CD4-positive, alpha-beta T cell treated with Interleukin-17A for 4 hours (primary cell): ENCODE results near the gene CRAMP1.

Experiments used
- DNase-seq: peaks from one replicate; pipeline ENCODE4 v3.0.0-alpha.2; 2020; ENCODE audit warnings: mixed read lengths

The CRAMP1 gene

GRCh38 chr16:1597154-1597553 is 15.0 kb upstream of the CRAMP1 start:
- no peak for DNase-seq

GRCh38 chr16:1601031-1601430 is 11.1 kb upstream of the CRAMP1 start:
- no peak for DNase-seq

- no peak for DNase-seq
These were observed 10.7 kb upstream of the CRAMP1 start for GRCh38 chr16:1601489-1601888.

GRCh38 chr16:1602285-1602684 is 9.9 kb upstream of the CRAMP1 start:
- DNase-seq, result no peak

- DNase-seq, result no peak
These were observed 5.4 kb upstream of the CRAMP1 start for GRCh38 chr16:1606774-1607173.

GRCh38 chr16:1607971-1608370 is 4.2 kb upstream of the CRAMP1 start:
- no peak for DNase-seq

- DNase-seq, result peak; percentile 92
These were observed 1.9 kb upstream of the CRAMP1 start for GRCh38 chr16:1610071-1610898.

GRCh38 chr16:1610899-1611632 is 1.1 kb upstream of the CRAMP1 start:
- peak; percentile 8 for DNase-seq

- peak; percentile 11 for DNase-seq
These were observed 1.1 kb downstream of the CRAMP1 start for GRCh38 chr16:1613211-1613622.

GRCh38 chr16:1613728-1614455 is 1.7 kb downstream of the CRAMP1 start:
- DNase-seq, result peak; percentile 6

- DNase-seq, result peak; percentile 30
These were observed 2.4 kb downstream of the CRAMP1 start for GRCh38 chr16:1614456-1615102.

GRCh38 chr16:1615761-1616160 is 3.6 kb downstream of the CRAMP1 start:
- no peak for DNase-seq

- no peak for DNase-seq
These were observed 7.8 kb downstream of the CRAMP1 start for GRCh38 chr16:1619976-1620375.

GRCh38 chr16:1620391-1620790 is 8.2 kb downstream of the CRAMP1 start:
- DNase-seq, result no peak

- DNase-seq, result no peak
These were observed 9.7 kb downstream of the CRAMP1 start for GRCh38 chr16:1621851-1622250.

GRCh38 chr16:1626327-1626726 is 14.2 kb downstream of the CRAMP1 start:
- DNase-seq, result no peak

- no peak for DNase-seq
These were observed 14.6 kb downstream of the CRAMP1 start for GRCh38 chr16:1626776-1627175.

GRCh38 chr16:1630450-1631213 is 18.5 kb downstream of the CRAMP1 start:
- DNase-seq, result no peak

- DNase-seq, result no peak
These were observed 19.1 kb downstream of the CRAMP1 start for GRCh38 chr16:1631230-1631629.

GRCh38 chr16:1631931-1632637 is 19.9 kb downstream of the CRAMP1 start:
- DNase-seq, result no peak

- no peak for DNase-seq
These were observed 20.4 kb downstream of the CRAMP1 start for GRCh38 chr16:1632638-1632970.

- DNase-seq, result no peak
These were observed 21.1 kb downstream of the CRAMP1 start for GRCh38 chr16:1633310-1633709.
